Measurements from ENCODE around the gene FAM83C.

Gene FAM83C

GRCh38 chr20:35291654-35292503 lies at the start of gene FAM83C:
TSS of gene FAM83C (minus strand) at chr20:35292425. CDS start at chr20:35292304, 121 bp downstream.
- DNase-seq = no peak

- no peak for DNase-seq
These were observed 49.3 kb upstream of the FAM83C start for GRCh38 chr20:35341366-35342028.

- DNase-seq = no peak
These were observed 48.2 kb upstream of the FAM83C start for GRCh38 chr20:35340436-35340835.

- DNase-seq = no peak
These were observed 47.4 kb upstream of the FAM83C start for GRCh38 chr20:35339636-35340035.

- no peak for DNase-seq
These were observed 46.8 kb upstream of the FAM83C start for GRCh38 chr20:35339007-35339406.

GRCh38 chr20:35334311-35335101 lies 42.3 kb upstream of the FAM83C start:
- no peak for DNase-seq

- no peak for DNase-seq
These were observed 41.4 kb upstream of the FAM83C start for GRCh38 chr20:35333606-35334005.

- no peak for DNase-seq
These were observed 40.4 kb upstream of the FAM83C start for GRCh38 chr20:35332540-35333200.

GRCh38 chr20:35329435-35330139 lies 37.4 kb upstream of the FAM83C start:
- DNase-seq = peak; percentile 33

- no peak for DNase-seq
These were observed 36.5 kb upstream of the FAM83C start for GRCh38 chr20:35328689-35329088.

GRCh38 chr20:35328095-35328685 lies 36.0 kb upstream of the FAM83C start:
- no peak for DNase-seq

- DNase-seq = no peak
These were observed 35.1 kb upstream of the FAM83C start for GRCh38 chr20:35327074-35327976.

GRCh38 chr20:35326740-35327073 lies 34.5 kb upstream of the FAM83C start:
- DNase-seq = no peak

GRCh38 chr20:35326021-35326739 lies 34.0 kb upstream of the FAM83C start:
- no peak for DNase-seq

- DNase-seq = no peak
These were observed 33.2 kb upstream of the FAM83C start for GRCh38 chr20:35325401-35325800.

GRCh38 chr20:35320396-35321126 lies 28.3 kb upstream of the FAM83C start:
- no peak for DNase-seq

- no peak for DNase-seq
These were observed 27.6 kb upstream of the FAM83C start for GRCh38 chr20:35319871-35320197.

GRCh38 chr20:35319192-35319870 lies 27.1 kb upstream of the FAM83C start:
- DNase-seq = no peak
